ENCODE measurements around the gene LPIN3. TPM values are rescaled to one million over a fixed set of nuclear protein-coding genes. Genes with fewer than 3 reads are reported as not detected.

LPIN3 gene
- total RNA-seq, 1 donor from 2014 or later = 0.60 TPM

GRCh38 chr20:41316051-41316450 is 24.6 kb upstream of the LPIN3 start:
- peaks cover 6% of the 10 kb centered on the region for H3K36me3 Mint-ChIP-seq (ENCODE audit: low read depth)
- POLR2A ChIA-PET = interaction anchor here (1.4 to 4.4 kb wide), 2 partner anchors 11 to 13 kb away, joined by 3 to 54 read pairs; no protein-coding TSS in a partner anchor
- intact Hi-C loops (cut with micrococcal nuclease) = loop anchor here (10.0 kb wide), 1 partner anchor 379 kb away; no protein-coding TSS in a partner anchor

GRCh38 chr20:41316602-41317545 is 23.7 kb upstream of the LPIN3 start:
- Mint-ChIP-seq H3K36me3 (ENCODE audit: low read depth) (peaks cover 3% of the 10 kb centered on the region), H3K4me3 (peak overlapping the region; percentile 91), H3K27me3 (no peaks in the 10 kb centered on the region), H3K4me1 (peaks cover 23% of the 10 kb centered on the region), H3K9me3 (no peaks in the 10 kb centered on the region), H3K27ac (peak overlapping the region; percentile 87)
- TF ChIP-seq, protein P1, sequence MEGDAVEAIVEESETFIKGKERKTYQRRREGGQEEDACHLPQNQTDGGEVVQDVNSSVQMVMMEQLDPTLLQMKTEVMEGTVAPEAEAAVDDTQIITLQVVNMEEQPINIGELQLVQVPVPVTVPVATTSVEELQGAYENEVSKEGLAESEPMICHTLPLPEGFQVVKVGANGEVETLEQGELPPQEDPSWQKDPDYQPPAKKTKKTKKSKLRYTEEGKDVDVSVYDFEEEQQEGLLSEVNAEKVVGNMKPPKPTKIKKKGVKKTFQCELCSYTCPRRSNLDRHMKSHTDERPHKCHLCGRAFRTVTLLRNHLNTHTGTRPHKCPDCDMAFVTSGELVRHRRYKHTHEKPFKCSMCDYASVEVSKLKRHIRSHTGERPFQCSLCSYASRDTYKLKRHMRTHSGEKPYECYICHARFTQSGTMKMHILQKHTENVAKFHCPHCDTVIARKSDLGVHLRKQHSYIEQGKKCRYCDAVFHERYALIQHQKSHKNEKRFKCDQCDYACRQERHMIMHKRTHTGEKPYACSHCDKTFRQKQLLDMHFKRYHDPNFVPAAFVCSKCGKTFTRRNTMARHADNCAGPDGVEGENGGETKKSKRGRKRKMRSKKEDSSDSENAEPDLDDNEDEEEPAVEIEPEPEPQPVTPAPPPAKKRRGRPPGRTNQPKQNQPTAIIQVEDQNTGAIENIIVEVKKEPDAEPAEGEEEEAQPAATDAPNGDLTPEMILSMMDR (IDR thresholded peaks at IDR 0.05) = no peak
- peak; percentile 56 for ATAC-seq (ENCODE audit: low read depth)
- CTCF ChIA-PET = interaction anchor here (1.0 kb wide), 1 partner anchor 67 kb away, joined by 4 read pairs; no protein-coding TSS in a partner anchor
- DNase-seq = peak; percentile 65
- intact Hi-C loops (cut with micrococcal nuclease) = loop anchor here (1.0 to 10.0 kb wide), 7 partner anchors 11 to 378 kb away; partner anchors contain the start of genes CHD6 and TOP1
- POLR2A ChIA-PET = interaction anchor here (1.0 to 4.4 kb wide), 8 partner anchors 8 to 84 kb away, joined by 3 to 54 read pairs (median 3); no protein-coding TSS in a partner anchor

More at GRCh38 chr20:41316051-41316450, 24.6 kb upstream of the LPIN3 start:
- H3K9me3 Mint-ChIP-seq = no peaks in the 10 kb centered on the region
- no peak overlapping the region for H3K27ac Mint-ChIP-seq
- peak overlapping the region; percentile 91 for H3K4me3 Mint-ChIP-seq
- TF ChIP-seq, protein P1 (IDR thresholded peaks at IDR 0.05) = no peak
- peaks cover 23% of the 10 kb centered on the region for H3K4me1 Mint-ChIP-seq
- no peaks in the 10 kb centered on the region for H3K27me3 Mint-ChIP-seq
- CTCF ChIA-PET = interaction anchor here (1.0 kb wide), 1 partner anchor 66 kb away, joined by 4 read pairs; no protein-coding TSS in a partner anchor
- DNase-seq (no peak), ATAC-seq (ENCODE audit: low read depth) (no peak)

DNA sequence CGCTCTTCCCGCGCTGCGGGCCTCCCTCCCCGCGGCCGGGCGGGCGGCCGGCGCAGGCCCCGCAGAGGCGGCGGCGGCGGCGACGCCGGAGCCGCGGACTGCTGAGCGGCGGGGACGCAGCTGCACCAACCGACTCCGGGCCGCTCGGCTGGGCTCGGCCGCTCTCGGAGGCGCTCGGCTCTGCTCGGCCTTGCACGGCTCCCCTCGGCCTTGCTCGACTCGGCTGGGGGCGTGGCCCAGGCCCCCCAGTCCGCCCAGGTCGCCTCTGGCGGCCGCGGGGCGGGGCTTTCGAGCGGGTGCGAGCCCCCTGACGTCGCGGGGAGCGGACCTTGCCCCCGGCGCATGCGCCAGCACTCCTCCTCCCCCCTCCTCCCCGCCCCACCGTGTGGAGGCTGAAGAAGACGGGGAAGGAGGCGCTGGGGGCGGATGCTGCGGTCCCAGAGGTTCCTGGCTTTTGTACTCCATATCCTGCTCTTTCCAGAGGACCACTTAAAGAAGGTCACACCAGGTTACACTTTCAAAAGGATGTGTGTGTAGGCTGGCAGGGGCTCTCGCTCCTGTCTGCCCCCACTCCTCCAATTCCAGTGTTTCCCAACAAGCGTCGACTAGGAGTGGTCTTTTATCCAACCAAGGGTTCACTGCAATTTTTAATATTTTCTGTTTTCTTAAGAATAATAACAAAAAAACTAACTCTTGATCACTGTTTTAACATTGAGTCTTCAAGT is 22.9 kb upstream of the LPIN3 start, which contains the start of gene ZHX3:
Gene ZHX3 (minus strand): TSS at position 186 of the 725 bp plus-strand sequence. CDS start 112,815 bp downstream, outside the sequence.
- peak; percentile 97 for ATAC-seq (ENCODE audit: low read depth)
- POLR2A ChIA-PET = interaction anchor here (0.9 to 4.4 kb wide), 8 partner anchors 9 to 85 kb away, joined by 3 to 54 read pairs (median 3); no protein-coding TSS in a partner anchor
- peak within 1 kb of the TSS; percentile 87 for H3K27ac Mint-ChIP-seq

DNA sequence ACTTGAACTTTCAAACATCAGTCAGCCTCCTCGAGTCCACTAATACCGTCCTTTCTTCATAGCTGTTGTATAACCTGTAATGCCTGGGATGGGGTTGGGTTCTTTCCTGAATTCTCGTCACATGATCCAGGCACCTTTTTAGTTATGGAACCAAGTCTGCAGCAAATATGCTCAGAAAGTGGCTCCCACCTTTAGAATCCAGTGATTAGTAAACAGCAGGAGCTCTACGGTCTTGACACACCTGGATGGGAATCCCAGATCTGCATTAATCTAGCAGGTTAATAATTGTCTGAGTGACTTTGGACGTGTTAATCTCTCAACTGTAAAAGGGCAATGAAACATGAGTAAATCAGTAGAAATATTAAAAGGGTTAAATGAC is 22.4 kb upstream of the LPIN3 start:
- H3K36me3 Mint-ChIP-seq (ENCODE audit: low read depth) = peaks cover 3% of the 10 kb centered on the region
- H3K9me3 Mint-ChIP-seq = no peaks in the 10 kb centered on the region
- ChIA-PET POLR2A (interaction anchor here (0.9 to 4.4 kb wide), 6 partner anchors 9 to 85 kb away, joined by 3 to 54 read pairs (median 4); no protein-coding TSS in a partner anchor), CTCF (no interaction called here)
- H3K4me3 Mint-ChIP-seq = peak overlapping the region; percentile 75
- DNase-seq = no peak
- TF ChIP-seq, protein P1 (IDR thresholded peaks at IDR 0.05) = no peak
- H3K4me1 Mint-ChIP-seq = peaks cover 23% of the 10 kb centered on the region
- H3K27me3 Mint-ChIP-seq = no peaks in the 10 kb centered on the region
- peak overlapping the region; percentile 41 for H3K27ac Mint-ChIP-seq
- no peak for ATAC-seq (ENCODE audit: low read depth)
- intact Hi-C loops (cut with micrococcal nuclease) = loop anchor here (10.0 kb wide), 1 partner anchor 377 kb away; no protein-coding TSS in a partner anchor

More for the DNA sequence above, 22.9 kb upstream of the LPIN3 start, which contains the start of gene ZHX3:
- peak; percentile 99 for DNase-seq
- CTCF ChIA-PET = no interaction called here
- Mint-ChIP-seq H3K27me3 (no peaks in the 10 kb centered on the region), H3K36me3 (ENCODE audit: low read depth) (peaks cover 3% of the 10 kb centered on the region), H3K4me1 (peaks cover 23% of the 10 kb centered on the region), H3K4me3 (peak within 1 kb of the TSS; percentile 91), H3K9me3 (no peaks in the 10 kb centered on the region)
- intact Hi-C loops (cut with micrococcal nuclease) = loop anchor here (1.0 to 10.0 kb wide), 7 partner anchors 11 to 377 kb away; partner anchors contain the start of genes CHD6 and TOP1
- TF ChIP-seq, protein P1 (IDR thresholded peaks at IDR 0.05) = no peak

Data from activated B cell treated with CpG ODN at 0.5 μM for 24 hours (primary cell).